Panc1 (cell line): ENCODE results near the gene RPF1. TPM values are rescaled to one million over a fixed set of nuclear protein-coding genes. Genes with fewer than 3 reads are reported as not detected.

Source experiments
- ATAC-seq: fragments of 200-7000 bp; cut with Tn5 transposase; 2 replicates; pipeline ENCODE4 v1.9.1; 2020; ENCODE audit warnings: mild to moderate bottlenecking, moderate library complexity
- BruUV-seq: library from RNA; stranded (reverse); fragments of 400-500 nt; replicated peaks from 2 replicates; lab custom pipeline; 2021; lab: Mats Ljungman, UMichigan
- CTCF ChIA-PET: fragments of 300-600 bp; sonication (Branson Sonifier 250); formaldehyde crosslinking; loops from one replicate; lab custom pipeline; 2022; ENCODE audit warnings: antibody characterized with exemption; lab: Charles Lee
- POLR2A ChIA-PET: fragments of 300-600 bp; sonication (Branson Sonifier 250); formaldehyde crosslinking; loops from one replicate; lab custom pipeline; 2022; ENCODE audit warnings: antibody characterized with exemption; lab: Charles Lee
- DNase-seq: peaks from one replicate; pipeline ENCODE4 v3.0.0-alpha.2; 2010; ENCODE audit warnings: low read depth, low spot score
- H3K27ac ChIP-seq: 2 replicates; pipeline ENCODE4 v1.5.1; 2011; ENCODE audit warnings: mild to moderate bottlenecking, low read length, inconsistent platforms
- H3K27me3 ChIP-seq: fragments of 200-500 bp; sonication (Bioruptor generic); 2 replicates; pipeline ENCODE4 v1.6.0; 2014; ENCODE audit warnings: low read length, inconsistent platforms; ENCODE audit not compliant: control insufficient read depth, insufficient read depth
- H3K36me3 ChIP-seq: fragments of 200-500 bp; sonication (Bioruptor generic); 2 replicates; pipeline ENCODE4 v1.5.1; 2014; ENCODE audit warnings: inconsistent platforms, mild to moderate bottlenecking, low read length, moderate library complexity; ENCODE audit not compliant: control insufficient read depth, insufficient read depth
- H3K4me1 ChIP-seq: 2 replicates; pipeline ENCODE4 v1.5.1; 2011; ENCODE audit warnings: inconsistent platforms, mild to moderate bottlenecking, low read length, moderate library complexity; ENCODE audit not compliant: control insufficient read depth, insufficient read depth
- H3K4me3 ChIP-seq, 2 experiments: 2 replicates each; pipeline ENCODE4 v1.5.1; 2011 to 2012; ENCODE audit warnings: low read depth in 2 of 2, low read length in 2 of 2, mild to moderate bottlenecking in 2 of 2, inconsistent platforms in 1 of 2, moderate library complexity in 1 of 2
- H3K9me3 ChIP-seq: fragments of 200-500 bp; sonication (Bioruptor generic); 2 replicates; pipeline ENCODE4 v1.5.1; 2014; ENCODE audit warnings: low read depth, mild to moderate bottlenecking, inconsistent platforms, low read length, moderate library complexity; ENCODE audit not compliant: control insufficient read depth, insufficient read depth
- CTCF ChIP-seq: fragments of 450-650 bp; IDR thresholded peaks from 2 replicates; pipeline ENCODE4 v1.5.1; 2017; ENCODE audit warnings: mild to moderate bottlenecking
- POLR2AphosphoS5 ChIP-seq: IDR thresholded peaks from 2 replicates; pipeline ENCODE4 v1.6.1; 2012; ENCODE audit warnings: mild to moderate bottlenecking, low read depth, low read length, moderate library complexity
- REST ChIP-seq, 2 experiments: IDR thresholded peaks; 2 replicates each; pipeline ENCODE4 v1.6.1; 2011 to 2012; ENCODE audit warnings: low read depth in 2 of 2, control low read depth in 1 of 2, low read length in 1 of 2, mild to moderate bottlenecking in 1 of 2, moderate library complexity in 1 of 2; ENCODE audit not compliant: insufficient read depth in 1 of 2
- SIN3A ChIP-seq: IDR thresholded peaks from 2 replicates; pipeline ENCODE4 v1.6.1; 2012; ENCODE audit warnings: low read depth, mild to moderate bottlenecking, low read length, moderate library complexity, borderline replicate concordance; ENCODE audit not compliant: insufficient read depth
- TCF7L2 ChIP-seq: IDR thresholded peaks from 2 replicates; pipeline ENCODE4 v1.6.1; 2011; ENCODE audit warnings: mild to moderate bottlenecking, low read depth, low read length, inconsistent platforms
- in situ Hi-C: cut with HindIII; loops from 2 replicates; pipeline ENCODE4 v1.10.0; 2016; ENCODE audit warnings: low sequenced_read_pairs, low pct_unique_long_range_greater_than_20kb
- intact Hi-C: fragments of 100-400 bp; cut with micrococcal nuclease; formaldehyde crosslinking; loops from one replicate; pipeline ENCODE4 v1.10.0; 2022; ENCODE audit not compliant: unreplicated experiment
- total RNA-seq: library from RNA; stranded (reverse); gene quantifications from one replicate; pipeline ENCODE4 v1.2.1, GENCODE V29; 2021; ENCODE audit not compliant: unreplicated experiment

Gene RPF1
- total RNA-seq, 1 experiment from 2014 or later: 73.0 TPM

- no peak for TF ChIP-seq TCF7L2
- TF ChIP-seq REST (IDR thresholded peaks at IDR 0.05; ENCODE audit: insufficient read depth in 1 of 2, low read depth in 2 of 2, low read length in 1 of 2): no peak
- TF ChIP-seq CTCF: no peak
- TF ChIP-seq POLR2AphosphoS5: no peak
- TF ChIP-seq SIN3A: no peak
- Histone ChIP-seq H3K27me3 (no peaks in the 10 kb centered on the region), H3K36me3 (peaks cover 3% of the 10 kb centered on the region; the same call in 1 of the 2 replicates), H3K9me3 (peaks cover 4% of the 10 kb centered on the region; the same call in 1 of the 2 replicates), H3K4me3 (no peak overlapping the region), H3K4me1 (peaks cover 4% of the 10 kb centered on the region; the same call in 1 of the 2 replicates), H3K27ac (no peak overlapping the region)
- ChIA-PET POLR2A (interaction anchor here (1.1 kb wide), 1 partner anchor 64 kb away, joined by 3 read pairs; the partner anchor contains the start of gene CTBS), CTCF (no interaction called here)
- intact Hi-C loops: no loop called here
- BruUV-seq: no TSS peak
- no peak for DNase-seq
- ATAC-seq: no peak
- in situ Hi-C loops: no loop called here
These were observed 31.1 kb downstream of the RPF1 start for GRCh38 chr1:84510165-84510564.

GRCh38 chr1:84510668-84511067 lies 31.6 kb downstream of the RPF1 start:
- H3K27me3 ChIP-seq: no peaks in the 10 kb centered on the region
- TF ChIP-seq TCF7L2: no peak
- TF ChIP-seq CTCF: no peak
- TF ChIP-seq REST (IDR thresholded peaks at IDR 0.05; ENCODE audit: insufficient read depth in 1 of 2, low read depth in 2 of 2, low read length in 1 of 2): no peak
- TF ChIP-seq SIN3A: no peak
- TF ChIP-seq POLR2AphosphoS5: no peak
- POLR2A ChIA-PET: interaction anchor here (1.1 kb wide), 1 partner anchor 64 kb away, joined by 3 read pairs; the partner anchor contains the start of gene CTBS
- DNase-seq: no peak
- no TSS peak for BruUV-seq
- H3K4me1 ChIP-seq: peaks cover 4% of the 10 kb centered on the region; the same call in 1 of the 2 replicates
- intact Hi-C loops: no loop called here
- H3K27ac ChIP-seq: no peak overlapping the region
- no peak for ATAC-seq
- no peaks in the 10 kb centered on the region for H3K36me3 ChIP-seq
- in situ Hi-C loops: no loop called here
- no peak overlapping the region for H3K4me3 ChIP-seq
- CTCF ChIA-PET: no interaction called here
- H3K9me3 ChIP-seq: peaks cover 4% of the 10 kb centered on the region; the same call in 1 of the 2 replicates
